Thymus (tissue), 11 donors: ENCODE results near the gene AKAP13. TPM values are rescaled to one million over a fixed set of nuclear protein-coding genes. Genes with fewer than 3 reads are reported as not detected.
"Not testable (repeated sequence)": the region's sequence is repeated elsewhere in the genome, so short reads cannot be mapped to it uniquely, and the experiment has no call there.

ENCODE experiments used
- DNase-seq, 9 donors: peaks; one replicate each; pipeline ENCODE4 v3.0.0-alpha.2; 2013; ENCODE audit warnings: low spot score in 9 of 9, low read depth in 6 of 9, missing footprints in 1 of 9
- H3K27ac ChIP-seq, 2 donors: one replicate each; pipeline ENCODE4 v1.5.1; 2013; ENCODE audit warnings: control low read depth in 1 of 2, low read depth in 1 of 2, low read length in 1 of 2, mild to moderate bottlenecking in 1 of 2, moderate library complexity in 1 of 2
- H3K27me3 ChIP-seq, 2 donors: one replicate each; pipeline ENCODE4 v1.5.1; 2013; ENCODE audit warnings: low read length in 1 of 2; ENCODE audit not compliant: control insufficient read depth in 2 of 2, insufficient read depth in 1 of 2
- H3K36me3 ChIP-seq, 2 donors: one replicate each; pipeline ENCODE4 v1.5.1; 2013; ENCODE audit warnings: low read length in 1 of 2, mild to moderate bottlenecking in 1 of 2, moderate library complexity in 1 of 2; ENCODE audit not compliant: control insufficient read depth in 2 of 2, insufficient read depth in 2 of 2
- H3K4me1 ChIP-seq, 2 donors: one replicate each; pipeline ENCODE4 v1.5.1; 2013; ENCODE audit warnings: low read length in 2 of 2; ENCODE audit not compliant: control insufficient read depth in 2 of 2, insufficient read depth in 2 of 2
- H3K4me3 ChIP-seq, 2 donors: one replicate each; pipeline ENCODE4 v1.5.1; 2013; ENCODE audit warnings: low read length in 2 of 2, control low read depth in 1 of 2, mild to moderate bottlenecking in 1 of 2
- H3K9me3 ChIP-seq, 2 donors: one replicate each; pipeline ENCODE4 v1.5.1; 2013; ENCODE audit warnings: low read length in 1 of 2, mild to moderate bottlenecking in 1 of 2; ENCODE audit not compliant: control insufficient read depth in 2 of 2, insufficient read depth in 1 of 2
- WGBS: extraction: QIAGEN DNeasy Blood & Tissue Kit; methylation state at CpG from one replicate; pipeline ENCODE4 v1.1.7; 2013; 5-methylcytosine and 5-hydroxymethylcytosine counted together
- polyA plus RNA-seq: library from polyadenylated mRNA; stranded (reverse); fragments of 200-250 nt; gene quantifications from one replicate; pipeline ENCODE4 v1.2.3, GENCODE V29; 2013
- total RNA-seq: library from RNA; stranded (reverse); fragments of 120-200 nt; gene quantifications from one replicate; pipeline ENCODE4 v1.2.4, GENCODE V29; 2013
- donor health status: healthy.

Gene AKAP13
- total and polyA plus RNA-seq, 2 donors: 49.8 to 63.8 TPM

DNA sequence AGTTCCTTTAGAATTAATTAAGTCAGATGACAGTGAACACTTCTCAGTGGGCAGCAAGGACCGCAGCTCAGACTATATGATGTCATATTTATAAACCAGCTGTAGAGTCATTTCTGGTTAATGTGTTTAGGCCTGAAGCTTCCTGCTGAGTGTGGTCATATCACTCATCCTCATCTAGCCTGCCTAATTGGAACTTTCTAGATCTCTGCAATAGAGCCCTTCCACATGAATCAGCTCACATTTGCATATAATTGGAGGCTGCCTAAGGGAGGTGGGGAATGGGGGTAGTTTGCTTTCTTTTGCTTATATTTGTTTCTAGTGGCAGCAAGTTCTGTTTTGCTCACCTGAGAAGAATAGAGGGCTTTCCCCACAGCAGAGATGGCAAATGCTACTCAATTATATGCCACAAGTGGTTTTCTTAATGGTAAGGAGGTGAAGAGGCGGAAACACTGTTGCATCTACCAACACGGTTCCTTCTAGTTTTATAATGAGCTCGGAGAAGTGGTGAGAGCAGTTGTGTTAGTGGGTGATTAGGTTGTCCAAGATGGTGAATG lies 266.2 kb downstream of the AKAP13 start:
- H3K27ac ChIP-seq: peak overlapping the region in 1 of 2 donors; percentile 44
- 97% methylated on average over 4 of the region's 4 CpGs for WGBS
- H3K27me3 ChIP-seq: no peaks in the 10 kb centered on the region
- DNase-seq: no peak
- H3K4me3 ChIP-seq: no peak overlapping the region
- H3K36me3 ChIP-seq: peaks cover 11 to 17% of the 10 kb centered on the region in 2 donors
- H3K4me1 ChIP-seq: no peaks in the 10 kb centered on the region
- no peaks in the 10 kb centered on the region for H3K9me3 ChIP-seq

GRCh38 chr15:85649372-85649771 lies 269.0 kb downstream of the AKAP13 start:
- Histone ChIP-seq H3K4me1 (no peaks in the 10 kb centered on the region), H3K4me3 (no peak overlapping the region), H3K27ac (no peak overlapping the region), H3K27me3 (no peaks in the 10 kb centered on the region), H3K36me3 (peaks cover 11 to 23% of the 10 kb centered on the region in 2 donors), H3K9me3 (no peaks in the 10 kb centered on the region)
- no peak for DNase-seq
- 83% methylated on average over 5 of the region's 5 CpGs for WGBS

- DNase-seq: no peak
- H3K4me3 ChIP-seq: no peak overlapping the region
- WGBS: 97% methylated on average over 10 of the region's 10 CpGs
- H3K4me1 ChIP-seq: no peaks in the 10 kb centered on the region
- H3K36me3 ChIP-seq: peaks cover 15 to 27% of the 10 kb centered on the region in 2 donors
- H3K27me3 ChIP-seq: no peaks in the 10 kb centered on the region
- no peaks in the 10 kb centered on the region for H3K9me3 ChIP-seq
- no peak overlapping the region for H3K27ac ChIP-seq
Measured at GRCh38 chr15:85651548-85651947, 271.1 kb downstream of the AKAP13 start.

- no peaks in the 10 kb centered on the region for H3K27me3 ChIP-seq
- 99% methylated on average over 4 of the region's 4 CpGs for WGBS
- H3K36me3 ChIP-seq: peaks cover 17 to 27% of the 10 kb centered on the region in 2 donors
- no peak overlapping the region for H3K4me3 ChIP-seq
- no peaks in the 10 kb centered on the region for H3K9me3 ChIP-seq
- H3K4me1 ChIP-seq: no peaks in the 10 kb centered on the region
- H3K27ac ChIP-seq: no peak overlapping the region
- DNase-seq: no peak
Measured at GRCh38 chr15:85652457-85652856, 272.1 kb downstream of the AKAP13 start.

GRCh38 chr15:85657132-85657531 lies 276.7 kb downstream of the AKAP13 start:
- DNase-seq: no peak
- Histone ChIP-seq H3K9me3 (no peaks in the 10 kb centered on the region), H3K36me3 (peaks cover 17 to 36% of the 10 kb centered on the region in 2 donors), H3K4me1 (no peaks in the 10 kb centered on the region), H3K4me3 (no peak overlapping the region), H3K27ac (no peak overlapping the region), H3K27me3 (no peaks in the 10 kb centered on the region)
- 46% methylated on average over 1 of the region's 1 CpG for WGBS

DNA sequence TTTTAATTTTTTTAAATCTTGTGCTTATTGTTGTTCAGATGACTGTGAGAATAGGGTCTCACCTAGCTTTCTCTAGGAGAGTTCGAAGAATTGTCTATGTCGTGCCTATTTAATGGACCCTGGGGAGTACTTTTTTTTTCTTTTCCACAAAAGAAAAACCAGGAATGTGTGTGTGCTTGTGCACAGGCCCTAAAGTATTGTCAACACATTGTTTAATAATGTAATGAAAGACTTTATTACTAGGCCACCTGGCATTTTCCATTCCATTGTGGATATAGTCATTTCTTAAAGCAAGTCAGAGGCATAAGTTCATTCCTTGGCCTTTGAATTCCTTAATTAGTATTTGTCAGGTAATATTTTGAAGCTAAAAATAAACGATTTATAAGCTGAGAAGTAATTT lies 278.4 kb downstream of the AKAP13 start:
- H3K9me3 ChIP-seq: no peaks in the 10 kb centered on the region
- no peak overlapping the region for H3K4me3 ChIP-seq
- no peaks in the 10 kb centered on the region for H3K4me1 ChIP-seq
- 97% methylated on average over 3 of the region's 3 CpGs for WGBS
- no peaks in the 10 kb centered on the region for H3K27me3 ChIP-seq
- DNase-seq: no peak
- no peak overlapping the region for H3K27ac ChIP-seq
- peaks cover 20 to 39% of the 10 kb centered on the region in 2 donors for H3K36me3 ChIP-seq

- Histone ChIP-seq H3K27me3 (no peaks in the 10 kb centered on the region), H3K27ac (no peak overlapping the region), H3K36me3 (peaks cover 12 to 35% of the 10 kb centered on the region in 2 donors), H3K9me3 (no peaks in the 10 kb centered on the region), H3K4me1 (no peaks in the 10 kb centered on the region), H3K4me3 (no peak overlapping the region)
- no peak for DNase-seq
- 98% methylated on average over 3 of the region's 3 CpGs for WGBS
Measured at GRCh38 chr15:85661859-85662258, 281.5 kb downstream of the AKAP13 start.

DNA sequence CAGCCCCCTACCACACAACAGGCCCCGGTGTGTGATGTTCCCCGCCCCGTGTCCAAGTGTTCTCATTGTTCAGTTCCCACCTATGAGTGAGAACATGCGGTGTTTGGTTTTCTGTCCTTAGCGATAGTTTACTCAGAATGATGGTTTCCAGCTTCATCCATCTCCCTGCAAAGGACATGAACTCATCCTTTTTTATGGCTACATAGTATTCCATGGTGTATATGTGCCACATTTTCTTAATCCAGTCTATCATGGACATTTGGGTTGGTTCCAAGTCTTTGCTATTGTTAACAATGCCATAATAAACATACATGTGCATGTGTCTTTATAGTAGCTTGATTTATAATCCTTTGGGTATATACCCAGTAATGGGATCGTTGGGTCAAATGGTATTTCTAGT lies 285.3 kb downstream of the AKAP13 start:
- not testable (repeated sequence) for DNase-seq, H3K4me1 ChIP-seq, H3K9me3 ChIP-seq, H3K4me3 ChIP-seq, H3K27ac ChIP-seq, H3K27me3 ChIP-seq
- 90% methylated on average over 6 of the region's 6 CpGs for WGBS
- peaks cover 13 to 23% of the 10 kb centered on the region in 2 donors for H3K36me3 ChIP-seq

DNA sequence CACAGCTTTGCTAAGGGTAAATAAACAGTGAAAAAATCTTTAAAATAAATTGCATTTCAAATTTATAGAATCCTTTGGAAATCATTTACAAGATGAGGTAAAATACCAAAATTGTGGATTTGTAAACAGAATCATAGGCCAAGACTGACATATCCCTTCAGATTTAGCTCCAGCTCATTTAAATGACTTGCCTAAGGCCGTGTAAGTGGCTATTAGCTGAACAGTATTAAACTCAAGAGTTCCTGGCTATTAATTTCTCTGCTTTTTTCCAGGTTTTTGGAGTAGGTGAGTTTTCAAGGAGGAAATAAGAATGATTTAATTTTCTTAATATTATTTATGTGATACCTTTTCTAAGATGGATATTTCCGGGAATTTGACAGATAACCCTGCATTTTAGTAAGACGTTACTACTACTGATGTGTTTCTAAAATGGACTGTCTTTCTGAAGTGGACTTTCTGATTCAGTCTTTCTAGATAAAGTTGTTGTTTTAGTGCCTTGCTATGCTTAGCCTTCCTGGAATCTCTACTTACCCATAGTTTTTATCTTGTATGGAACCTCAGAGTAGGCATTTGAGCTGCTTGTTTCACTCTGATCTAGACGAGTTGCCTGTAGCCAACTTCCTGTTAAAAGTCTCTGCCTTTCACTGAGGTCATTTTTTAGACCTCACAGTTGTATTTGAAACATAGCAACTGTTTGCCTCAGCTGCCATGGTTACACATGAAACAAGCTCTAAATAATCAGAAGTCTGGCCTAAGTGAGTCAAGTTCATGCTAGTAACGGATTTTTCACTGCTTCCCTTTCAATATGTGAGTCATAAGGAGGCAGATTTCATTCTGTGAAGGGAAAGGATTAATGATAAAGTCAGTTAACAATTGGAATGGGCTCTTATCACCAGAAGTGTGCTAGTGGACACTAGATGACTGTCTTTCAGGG lies 287.4 kb downstream of the AKAP13 start:
- Histone ChIP-seq H3K27me3 (no peaks in the 10 kb centered on the region), H3K9me3 (no peaks in the 10 kb centered on the region), H3K36me3 (peaks cover 16 to 25% of the 10 kb centered on the region in 2 donors), H3K4me3 (no peak overlapping the region), H3K4me1 (peaks cover 0 to 3% of the 10 kb centered on the region in 2 donors), H3K27ac (peak overlapping the region; percentile 61 to 77)
- 64% methylated on average over 5 of the region's 5 CpGs for WGBS
- DNase-seq: peak in 6 of 9 donors; percentile 13 to 68 (median 32)
